Panc1 (cell line): ENCODE data around the gene SNTG2.

Experiments used
- POLR2AphosphoS5 ChIP-seq: IDR thresholded peaks from 2 replicates; pipeline ENCODE4 v1.6.1; 2012; ENCODE audit warnings: mild to moderate bottlenecking, low read depth, low read length, moderate library complexity
- SIN3A ChIP-seq: IDR thresholded peaks from 2 replicates; pipeline ENCODE4 v1.6.1; 2012; ENCODE audit warnings: low read depth, mild to moderate bottlenecking, low read length, moderate library complexity, borderline replicate concordance; ENCODE audit not compliant: insufficient read depth
- TCF7L2 ChIP-seq: IDR thresholded peaks from 2 replicates; pipeline ENCODE4 v1.6.1; 2011; ENCODE audit warnings: mild to moderate bottlenecking, low read depth, low read length, inconsistent platforms
- TF ChIP-seq, protein P1 (sequence below): fragments of 450-650 bp; IDR thresholded peaks from 2 replicates; pipeline ENCODE4 v1.5.1; 2017; ENCODE audit warnings: mild to moderate bottlenecking

GRCh38 chr2:1238598-1239138, 288.0 kb downstream of the SNTG2 start:
- TF ChIP-seq, protein P1, sequence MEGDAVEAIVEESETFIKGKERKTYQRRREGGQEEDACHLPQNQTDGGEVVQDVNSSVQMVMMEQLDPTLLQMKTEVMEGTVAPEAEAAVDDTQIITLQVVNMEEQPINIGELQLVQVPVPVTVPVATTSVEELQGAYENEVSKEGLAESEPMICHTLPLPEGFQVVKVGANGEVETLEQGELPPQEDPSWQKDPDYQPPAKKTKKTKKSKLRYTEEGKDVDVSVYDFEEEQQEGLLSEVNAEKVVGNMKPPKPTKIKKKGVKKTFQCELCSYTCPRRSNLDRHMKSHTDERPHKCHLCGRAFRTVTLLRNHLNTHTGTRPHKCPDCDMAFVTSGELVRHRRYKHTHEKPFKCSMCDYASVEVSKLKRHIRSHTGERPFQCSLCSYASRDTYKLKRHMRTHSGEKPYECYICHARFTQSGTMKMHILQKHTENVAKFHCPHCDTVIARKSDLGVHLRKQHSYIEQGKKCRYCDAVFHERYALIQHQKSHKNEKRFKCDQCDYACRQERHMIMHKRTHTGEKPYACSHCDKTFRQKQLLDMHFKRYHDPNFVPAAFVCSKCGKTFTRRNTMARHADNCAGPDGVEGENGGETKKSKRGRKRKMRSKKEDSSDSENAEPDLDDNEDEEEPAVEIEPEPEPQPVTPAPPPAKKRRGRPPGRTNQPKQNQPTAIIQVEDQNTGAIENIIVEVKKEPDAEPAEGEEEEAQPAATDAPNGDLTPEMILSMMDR, result no peak
- TF ChIP-seq SIN3A (no peak), TCF7L2 (no peak), POLR2AphosphoS5 (no peak)
